Stimulated activated CD8-positive, alpha-beta memory T cell treated with anti-CD3 and anti-CD28 coated beads, Interleukin-4, amount 100 ng/mL, for 48 hours (primary cell): ENCODE measurements around the gene APOO.

Source experiments
- DNase-seq: peaks from one replicate; pipeline ENCODE4 v3.0.0-alpha.2; 2020

Gene APOO

GRCh38 chrX:23813808-23814207, 93.9 kb downstream of the APOO start:
- no peak for DNase-seq

- no peak for DNase-seq
Measured at GRCh38 chrX:23811656-23812055, 96.1 kb downstream of the APOO start.

GRCh38 chrX:23811108-23811651, 96.6 kb downstream of the APOO start:
- DNase-seq: no peak

DNA sequence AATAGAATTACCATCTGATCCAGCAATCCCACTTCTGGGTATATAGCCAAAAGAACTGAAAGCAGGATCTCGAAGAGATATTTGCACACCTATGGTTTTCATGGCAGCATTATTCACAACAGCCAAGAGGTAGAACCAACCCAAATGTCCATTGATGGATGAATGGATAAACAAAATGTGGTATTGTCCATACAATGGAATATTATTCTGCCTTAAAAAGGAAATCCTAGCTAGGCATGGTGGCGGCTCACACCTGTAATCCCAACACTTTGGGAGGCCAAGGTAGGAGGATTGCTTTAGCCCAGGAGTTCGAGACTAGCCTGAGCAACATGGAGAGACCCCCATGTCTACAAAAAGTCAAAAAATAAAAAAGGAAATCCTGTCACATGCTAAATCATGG, 97.5 kb downstream of the APOO start:
- DNase-seq: no peak

GRCh38 chrX:23805389-23805788, 102.3 kb downstream of the APOO start:
- no peak for DNase-seq

- DNase-seq: no peak
Measured at GRCh38 chrX:23804578-23804977, 103.2 kb downstream of the APOO start.

DNA sequence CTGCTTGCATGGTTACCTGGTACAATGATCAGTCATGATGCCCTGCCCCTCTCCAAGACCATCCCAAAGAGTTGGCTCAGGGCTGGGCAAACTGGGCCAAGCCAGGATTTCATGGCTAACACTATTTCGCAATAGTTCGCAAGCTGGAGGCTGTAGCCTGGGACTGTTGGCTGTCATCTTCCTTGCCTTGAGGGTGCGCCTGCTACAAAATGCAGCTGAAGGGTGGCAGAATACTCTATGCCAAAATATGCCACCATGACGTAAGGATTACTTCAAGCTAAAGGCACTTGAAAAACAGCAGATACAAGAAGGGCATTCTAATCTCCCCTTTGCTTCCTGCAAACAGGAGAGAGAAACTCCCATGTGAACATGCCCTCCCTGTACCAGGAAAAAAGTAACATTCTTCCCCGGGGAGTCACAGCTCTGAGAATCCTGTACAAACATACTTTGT, 103.8 kb downstream of the APOO start:
- no peak for DNase-seq

DNA sequence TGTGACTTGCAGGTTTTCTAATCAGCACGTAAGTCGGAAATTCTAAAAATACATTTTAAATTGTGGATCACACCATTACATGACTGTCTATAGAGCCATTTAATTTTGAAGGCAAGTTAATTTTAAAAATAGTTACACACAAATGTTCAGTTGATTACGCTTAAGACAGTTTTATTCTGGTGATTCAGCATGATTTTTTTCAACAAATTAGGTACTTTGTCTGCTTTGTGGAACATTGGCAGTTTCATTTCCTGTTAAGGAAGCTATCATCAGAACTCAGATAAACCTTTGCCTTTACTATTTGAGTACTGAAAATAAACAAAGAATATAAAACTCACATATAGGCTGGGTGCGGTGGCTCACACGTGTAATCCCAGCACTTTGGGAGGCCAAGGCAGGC, 105.3 kb downstream of the APOO start:
- DNase-seq: no peak

GRCh38 chrX:23799469-23800065, 108.2 kb downstream of the APOO start:
- DNase-seq: no peak

- no peak for DNase-seq
Measured at GRCh38 chrX:23797371-23798128, 110.2 kb downstream of the APOO start.

DNA sequence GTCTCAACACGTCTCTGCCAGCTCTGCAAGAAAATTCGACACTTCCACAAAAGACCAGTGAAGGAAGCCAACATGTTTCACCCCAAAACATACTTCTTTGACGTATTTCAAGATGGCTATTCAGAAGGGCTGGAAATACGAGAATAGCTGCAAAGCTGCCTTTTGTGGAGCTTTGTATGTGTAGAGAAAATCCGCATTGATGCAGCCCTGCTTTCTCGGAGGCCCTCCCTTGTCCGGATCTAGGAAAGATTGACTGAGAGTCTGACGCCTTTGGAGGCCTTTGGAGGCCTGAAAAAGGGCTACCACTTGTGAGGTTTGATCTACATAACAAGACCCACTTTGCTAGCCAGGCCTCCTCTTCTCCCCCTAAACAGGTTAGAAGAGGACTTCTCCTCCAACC, 112.5 kb downstream of the APOO start:
- no peak for DNase-seq

DNA sequence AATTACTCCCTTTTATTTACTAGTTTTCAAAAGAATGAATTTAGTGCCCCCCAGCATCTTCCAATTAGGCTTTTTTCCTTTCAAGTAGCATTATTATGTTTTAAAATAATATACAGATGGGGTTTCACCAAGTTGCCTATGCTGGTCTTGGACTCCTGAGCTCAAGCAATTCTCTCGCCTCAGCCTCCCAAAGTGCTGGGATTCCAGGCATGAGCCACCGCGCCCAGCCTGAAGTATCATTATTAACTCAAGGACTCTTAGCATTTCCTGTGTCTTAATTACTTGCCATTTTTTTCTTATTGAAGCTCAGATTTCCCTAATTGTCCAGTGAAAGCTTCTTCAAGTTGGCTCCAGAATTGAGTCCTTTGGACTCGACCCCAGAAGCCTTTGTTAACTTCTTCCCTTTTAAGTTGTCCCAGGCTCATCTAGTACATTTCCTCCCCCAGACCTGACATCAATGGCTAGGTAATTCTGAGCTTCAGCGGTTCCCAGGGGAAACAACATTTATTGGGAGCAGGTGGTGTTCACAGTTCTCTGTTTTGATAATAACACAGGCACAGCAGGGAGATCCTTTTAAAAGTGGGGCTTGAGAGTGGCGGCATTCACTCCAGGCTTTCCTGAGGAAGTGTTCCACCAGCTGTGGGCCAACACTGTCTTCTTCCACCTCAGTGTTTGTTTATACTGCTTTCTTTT, 114.7 kb downstream of the APOO start:
- DNase-seq: no peak

DNA sequence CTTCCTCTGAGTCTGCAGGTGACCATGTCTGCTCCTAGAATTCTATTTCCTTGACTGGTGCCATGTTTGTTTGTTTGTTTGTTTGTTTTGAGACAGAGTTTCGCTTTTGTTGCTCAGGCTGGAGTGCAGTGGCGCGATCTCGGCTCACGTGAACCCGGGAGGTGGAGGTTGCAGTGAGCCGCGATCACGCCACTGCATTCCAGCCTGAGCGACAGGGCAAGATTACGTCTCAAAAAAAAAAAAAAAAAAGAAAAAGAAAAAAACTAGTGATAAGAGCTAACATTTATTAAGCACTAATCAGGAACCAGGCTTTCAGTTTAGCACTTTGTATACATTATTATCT, 117.6 kb downstream of the APOO start:
- DNase-seq: no peak

DNA sequence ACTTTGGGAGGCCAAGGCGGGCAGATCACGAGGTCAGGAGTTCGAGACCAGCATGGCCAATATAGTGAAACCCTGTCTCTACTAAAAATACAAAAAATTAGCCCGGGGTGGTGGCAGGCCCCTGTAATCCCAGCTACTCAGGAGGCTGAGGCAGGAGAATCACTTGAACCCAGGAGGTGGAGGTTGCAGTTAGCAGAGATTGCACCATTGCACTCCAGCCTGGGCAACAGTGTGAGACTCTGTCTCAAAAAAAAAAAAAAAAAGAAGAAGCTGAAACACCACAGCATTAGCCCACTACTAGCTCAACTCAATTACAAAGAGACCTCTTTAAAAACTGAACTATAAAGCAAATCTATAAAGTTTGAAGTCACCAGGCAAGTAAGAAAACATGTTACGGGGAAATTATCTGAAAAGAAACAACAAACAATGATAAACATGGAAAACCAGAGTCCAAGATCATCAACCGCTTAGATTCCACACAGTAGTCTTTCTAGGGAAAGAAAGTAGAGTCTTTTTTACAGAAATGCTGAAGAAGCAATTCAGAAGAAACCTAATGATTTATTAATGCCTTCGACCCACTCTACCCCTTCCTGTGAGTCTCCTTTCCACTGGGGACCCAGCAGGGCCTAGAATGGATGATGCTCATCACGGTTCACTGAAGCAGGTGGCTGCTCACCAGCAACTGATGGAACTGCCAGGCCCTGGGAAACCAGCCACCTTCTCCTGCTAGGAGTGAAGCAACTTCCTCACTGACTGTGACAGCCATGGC, 118.2 kb downstream of the APOO start:
- DNase-seq: no peak

- no peak for DNase-seq
Measured at GRCh38 chrX:23788946-23789345, 118.8 kb downstream of the APOO start.

GRCh38 chrX:23788521-23788920, 119.2 kb downstream of the APOO start:
- DNase-seq: no peak

DNA sequence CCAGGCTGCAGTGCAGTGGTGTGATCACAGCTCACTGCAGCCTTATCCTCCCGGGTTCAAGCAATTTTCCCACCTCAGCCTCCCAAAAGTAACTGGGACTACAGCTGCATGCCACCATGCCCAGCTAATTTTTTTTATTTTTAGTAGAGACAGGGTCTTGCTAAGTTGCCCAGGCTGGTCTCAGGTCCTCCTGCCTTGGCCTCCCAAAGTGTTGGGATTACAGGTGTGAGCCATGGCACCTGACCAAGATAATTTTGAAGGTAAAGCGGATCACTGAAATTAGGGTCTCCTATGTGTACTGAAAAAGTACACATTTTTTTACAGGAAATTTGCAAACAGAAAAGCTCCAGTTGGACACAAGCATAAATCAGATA, 120.0 kb downstream of the APOO start:
- DNase-seq: no peak

DNA sequence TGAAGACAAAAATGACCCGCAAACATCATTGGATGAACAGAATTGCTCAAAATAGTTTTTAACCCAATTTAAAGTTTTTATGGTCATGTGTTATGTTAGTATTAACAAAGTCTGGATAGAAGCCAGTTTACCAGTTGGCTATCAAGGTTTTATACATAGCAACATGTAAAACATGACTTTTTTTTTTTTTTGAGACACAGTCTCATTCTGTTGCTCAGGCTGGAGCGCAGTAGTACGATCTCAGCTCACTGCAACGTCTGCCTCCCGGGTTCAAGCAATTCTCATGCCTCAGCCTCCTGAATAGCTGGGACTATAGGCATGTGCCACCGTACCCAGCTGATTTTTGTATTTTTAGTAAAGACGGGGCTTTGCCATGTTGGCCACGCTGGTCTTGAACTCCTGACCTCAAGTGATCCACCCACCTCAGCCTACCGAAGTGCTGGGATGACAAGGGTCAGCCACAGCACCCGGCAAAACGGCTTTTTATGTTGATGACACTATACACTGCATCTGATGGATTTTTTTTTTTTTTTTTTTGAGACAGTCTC, 121.4 kb downstream of the APOO start:
- no peak for DNase-seq

DNA sequence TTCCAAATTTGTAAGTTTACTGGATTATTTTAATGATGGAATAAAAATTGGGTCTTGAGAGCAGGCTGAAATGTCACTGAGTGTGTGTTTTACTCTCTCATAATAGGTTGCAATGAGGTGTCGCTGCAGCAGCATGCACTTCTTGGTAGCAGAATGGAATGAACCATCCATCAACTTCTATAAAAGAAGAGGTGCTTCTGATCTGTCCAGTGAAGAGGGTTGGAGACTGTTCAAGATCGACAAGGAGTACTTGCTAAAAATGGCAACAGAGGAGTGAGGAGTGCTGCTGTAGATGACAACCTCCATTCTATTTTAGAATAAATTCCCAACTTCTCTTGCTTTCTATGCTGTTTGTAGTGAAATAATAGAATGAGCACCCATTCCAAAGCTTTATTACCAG, 122.2 kb downstream of the APOO start:
- DNase-seq: no peak

DNA sequence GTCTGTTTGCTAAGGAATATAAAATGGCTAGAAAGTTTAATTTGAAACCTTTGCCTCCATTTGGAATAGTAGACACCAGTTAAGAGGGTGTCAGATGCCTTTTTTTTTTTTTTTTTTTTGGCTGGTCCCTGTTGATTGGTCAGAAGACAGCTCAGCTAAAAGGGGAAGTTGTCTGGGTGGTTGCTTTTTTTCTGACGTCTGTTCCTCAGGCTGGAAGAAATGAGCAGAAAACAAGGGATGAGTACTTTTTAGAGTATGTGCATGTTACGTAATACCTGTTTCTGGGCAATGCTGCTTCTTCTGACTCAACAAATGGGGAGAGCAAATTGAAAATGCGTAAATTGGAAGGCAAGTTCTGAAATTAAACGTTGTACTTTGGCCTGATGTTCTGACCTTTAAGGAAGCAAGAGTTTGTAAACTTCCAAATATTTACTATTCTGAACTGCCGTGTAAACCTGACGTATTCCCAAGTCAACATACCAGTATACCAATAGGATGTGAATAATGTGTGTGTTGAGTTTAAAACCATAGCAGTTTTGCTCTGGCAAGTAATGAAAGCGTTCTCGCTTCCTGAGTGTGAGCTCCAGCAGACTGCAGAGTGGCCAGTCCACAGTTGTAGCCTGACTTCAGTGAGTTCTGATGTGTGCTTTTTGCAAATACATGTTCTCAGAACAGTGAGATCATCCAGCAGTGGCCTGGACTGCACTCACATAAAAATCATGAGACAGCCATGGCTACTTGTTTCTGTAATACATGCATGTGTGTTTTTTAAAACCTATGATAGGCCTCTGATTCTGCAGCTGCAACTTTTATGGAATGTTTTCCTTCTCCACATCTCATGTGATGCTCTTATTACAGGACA, 123.0 kb downstream of the APOO start:
- no peak for DNase-seq

DNA sequence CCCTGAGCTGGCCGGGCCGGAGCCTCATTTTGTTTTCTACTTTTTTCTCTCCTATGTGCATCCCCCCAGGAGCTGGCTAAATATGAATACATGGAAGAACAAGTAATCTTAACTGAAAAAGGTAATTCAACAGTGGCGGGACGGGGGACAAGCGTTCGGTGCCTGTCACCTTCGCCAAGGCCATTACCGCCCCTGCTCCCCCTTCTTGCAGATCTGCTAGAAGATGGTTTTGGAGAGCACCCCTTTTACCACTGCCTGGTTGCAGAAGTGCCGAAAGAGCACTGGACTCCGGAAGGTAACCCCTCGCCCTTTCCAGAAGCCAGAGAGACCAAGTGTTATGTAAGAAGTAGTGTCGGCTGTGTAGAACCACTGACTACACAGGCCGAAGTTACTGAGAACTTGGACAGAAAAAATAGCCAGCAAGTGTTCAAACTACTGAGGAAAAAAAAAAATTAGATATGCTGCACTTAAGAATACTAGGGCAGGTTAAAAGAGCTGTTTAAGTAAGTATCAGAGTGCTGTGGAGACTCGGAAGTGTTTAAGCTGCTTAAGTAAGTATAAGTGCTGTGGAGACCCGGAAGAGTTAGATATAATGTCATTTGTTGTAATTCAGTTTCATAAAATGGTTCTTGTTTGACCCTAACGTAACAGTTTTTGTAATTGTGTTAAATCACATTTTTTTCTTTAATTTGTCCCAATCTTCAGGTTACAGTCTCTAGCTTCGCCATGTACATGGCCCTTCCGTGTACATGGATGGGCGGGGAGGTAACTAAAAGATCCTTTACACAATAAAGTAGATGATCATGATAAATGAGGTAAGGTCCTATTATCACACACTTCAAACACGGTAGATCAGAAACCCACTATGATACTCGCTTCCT, 123.9 kb downstream of the APOO start:
- no peak for DNase-seq
